DMS153 (cell line): ENCODE measurements around the gene ADH5.
"Not testable (repeated sequence)": the region's sequence is repeated elsewhere in the genome, so short reads cannot be mapped to it uniquely, and the experiment has no call there.

Source experiments
- DNase-seq: peaks from one replicate; lab custom pipeline; 2025; lab: John Stamatoyannopoulos, UW

The ADH5 gene

DNA sequence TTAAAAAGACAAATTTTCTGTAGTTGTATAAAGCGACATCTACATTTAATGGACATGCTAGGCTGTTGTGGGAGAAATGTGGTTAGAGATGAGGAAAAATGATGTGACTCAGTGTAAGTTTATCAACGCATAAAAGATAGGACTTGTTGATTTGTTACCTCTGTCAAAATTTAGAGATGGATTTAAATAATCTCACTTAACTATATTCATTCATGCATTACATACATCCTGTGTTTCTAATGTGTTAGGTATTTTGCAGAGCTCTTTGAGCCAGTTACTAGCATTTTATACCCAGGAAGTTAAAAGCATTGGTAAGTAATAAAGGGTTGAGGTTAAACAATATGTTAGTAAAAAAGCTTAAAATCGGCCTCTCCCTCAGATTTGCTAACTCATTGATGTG, 58.7 kb downstream of the ADH5 start:
- DNase-seq, result no peak

DNA sequence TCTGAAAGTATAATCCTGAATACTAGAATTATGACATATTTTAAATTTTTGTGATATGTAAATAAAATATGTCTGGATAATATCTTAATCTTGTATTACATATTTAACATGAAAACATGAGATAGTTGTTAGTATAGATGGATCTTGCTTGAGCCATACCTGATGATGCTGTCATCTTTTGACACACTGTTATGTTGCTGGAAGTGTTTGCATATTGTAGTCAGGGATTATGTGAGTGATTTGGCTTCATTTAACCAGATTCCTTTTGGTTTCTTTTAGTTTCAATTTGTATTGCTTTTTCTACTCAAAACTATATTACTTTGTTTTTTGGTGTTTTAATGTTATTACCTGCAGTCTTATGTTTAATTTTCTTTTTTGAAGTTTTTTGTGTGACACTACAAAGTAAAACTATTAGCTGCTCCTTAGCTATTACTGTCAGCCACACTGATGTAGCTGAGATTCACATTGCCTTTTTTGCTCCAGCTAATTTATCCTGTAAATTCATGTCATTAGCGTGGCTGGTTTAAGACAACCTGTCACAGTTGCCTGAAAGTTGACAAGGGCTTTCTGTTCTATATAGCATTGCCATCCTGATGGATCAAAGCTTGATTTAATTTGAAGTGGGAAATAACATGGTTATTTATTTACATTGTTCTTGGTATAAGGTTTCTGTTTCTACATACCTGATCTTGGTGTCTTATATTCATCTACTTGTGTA, 59.4 kb downstream of the ADH5 start:
- no peak for DNase-seq

DNA sequence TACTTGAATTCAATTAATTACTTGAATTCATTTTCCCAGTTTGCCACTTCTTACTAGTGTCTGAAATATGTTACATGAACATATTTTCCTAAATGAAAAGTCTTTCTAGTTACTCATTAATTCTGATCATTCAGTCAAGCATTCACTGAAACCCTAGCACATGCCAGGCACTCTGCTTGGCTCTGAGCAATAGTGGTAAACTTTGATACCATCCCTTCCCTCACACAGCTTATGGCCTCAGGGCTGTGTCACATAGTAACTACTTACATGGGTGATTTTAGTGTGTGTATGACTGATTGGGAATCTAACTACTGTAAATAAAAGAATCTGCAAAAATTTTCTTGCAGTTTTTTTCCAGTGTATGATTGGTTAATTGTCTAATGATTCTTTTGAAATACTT, 60.4 kb downstream of the ADH5 start:
- no peak for DNase-seq

DNA sequence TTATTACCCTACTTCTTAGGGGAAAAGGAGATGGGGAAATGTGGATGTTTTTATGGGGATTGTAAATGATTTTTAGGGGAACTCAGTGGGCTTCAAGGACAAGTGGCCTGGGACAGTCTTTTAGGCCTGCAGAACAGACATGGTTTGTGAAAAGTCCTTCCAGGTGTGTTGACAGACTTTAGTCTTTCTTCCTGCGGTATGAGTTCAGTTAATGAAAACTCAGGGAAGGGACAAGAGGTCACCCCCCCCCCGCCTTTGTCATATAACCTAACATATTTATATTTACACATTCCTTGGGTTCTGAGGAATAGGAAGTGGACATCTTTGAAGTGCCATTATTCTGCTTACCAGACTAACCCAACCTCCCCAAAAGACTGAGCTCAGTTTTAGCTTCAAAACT, 61.3 kb downstream of the ADH5 start:
- no peak for DNase-seq

- no peak for DNase-seq
Measured at GRCh38 chr4:99025506-99025905, 63.1 kb downstream of the ADH5 start.

- DNase-seq, result no peak
Measured at GRCh38 chr4:99024481-99025275, 63.9 kb downstream of the ADH5 start.

GRCh38 chr4:99023800-99024251, 64.8 kb downstream of the ADH5 start:
- not testable (repeated sequence) for DNase-seq

- no peak for DNase-seq
Measured at GRCh38 chr4:99022566-99022965, 66.0 kb downstream of the ADH5 start.

GRCh38 chr4:99021386-99021785, 67.2 kb downstream of the ADH5 start:
- DNase-seq, result no peak
